H9 (cell line): ENCODE data around the gene C2orf81. TPM values are rescaled to one million over a fixed set of nuclear protein-coding genes. Genes with fewer than 3 reads are reported as not detected.

Experiments used
- DNase-seq: peaks from one replicate; pipeline ENCODE4 v3.0.0-alpha.2; 2017
- H2AFZ ChIP-seq: one replicate; pipeline ENCODE4 v1.6.1; 2013; ENCODE audit warnings: mild to moderate bottlenecking, low read length, control low read depth, moderate library complexity
- H2AK5ac ChIP-seq: 2 replicates; pipeline ENCODE4 v1.6.1; 2013; ENCODE audit warnings: low read length, control low read depth, mixed read lengths; ENCODE audit not compliant: insufficient read length
- H2BK120ac ChIP-seq: one replicate; pipeline ENCODE4 v1.6.1; 2013; ENCODE audit warnings: low read depth, mild to moderate bottlenecking, low read length, control low read depth, inconsistent platforms; ENCODE audit not compliant: poor library complexity, severe bottlenecking
- H2BK12ac ChIP-seq: 2 replicates; pipeline ENCODE4 v1.6.1; 2013; ENCODE audit warnings: low read length, control low read depth, mixed read lengths, low read depth; ENCODE audit not compliant: insufficient read length
- H2BK15ac ChIP-seq: 2 replicates; pipeline ENCODE4 v1.6.1; 2013; ENCODE audit warnings: low read depth, low read length, control low read depth
- H2BK20ac ChIP-seq: one replicate; pipeline ENCODE4 v1.6.1; 2013; ENCODE audit warnings: low read depth, mild to moderate bottlenecking, low read length, control low read depth, inconsistent platforms; ENCODE audit not compliant: poor library complexity, severe bottlenecking
- H2BK5ac ChIP-seq: 2 replicates; pipeline ENCODE4 v1.6.1; 2013; ENCODE audit warnings: low read length, control low read depth, mixed read lengths; ENCODE audit not compliant: insufficient read length
- H3K14ac ChIP-seq: 2 replicates; pipeline ENCODE4 v1.6.1; 2013; ENCODE audit warnings: low read length, control low read depth; ENCODE audit not compliant: insufficient read depth
- H3K18ac ChIP-seq: 2 replicates; pipeline ENCODE4 v1.6.1; 2013; ENCODE audit warnings: low read depth, mild to moderate bottlenecking, mixed read lengths, low read length, control low read depth; ENCODE audit not compliant: insufficient read length
- H3K23ac ChIP-seq: 2 replicates; pipeline ENCODE4 v1.6.1; 2013; ENCODE audit warnings: low read length, control low read depth, mixed read lengths, low read depth; ENCODE audit not compliant: insufficient read length
- H3K23me2 ChIP-seq: 2 replicates; pipeline ENCODE4 v1.6.1; 2013; ENCODE audit warnings: low read depth, mild to moderate bottlenecking, mixed read lengths, low read length, control low read depth; ENCODE audit not compliant: insufficient read length, poor library complexity, severe bottlenecking
- H3K27ac ChIP-seq: 2 replicates; pipeline ENCODE4 v1.5.1; 2013; ENCODE audit warnings: low read length, control low read depth, mixed read lengths, low read depth; ENCODE audit not compliant: insufficient read length
- H3K27me3 ChIP-seq: 2 replicates; pipeline ENCODE4 v1.6.1; 2013; ENCODE audit warnings: low read length, control low read depth, inconsistent platforms; ENCODE audit not compliant: insufficient read depth
- H3K4ac ChIP-seq: 2 replicates; pipeline ENCODE4 v1.6.1; 2013; ENCODE audit warnings: low read depth, mild to moderate bottlenecking, control low read depth, inconsistent platforms, low read length, moderate library complexity
- H3K4me1 ChIP-seq: 2 replicates; pipeline ENCODE4 v1.6.1; 2013; ENCODE audit warnings: low read length, control low read depth, inconsistent platforms; ENCODE audit not compliant: insufficient read depth
- H3K4me2 ChIP-seq: 2 replicates; pipeline ENCODE4 v1.6.1; 2013; ENCODE audit warnings: low read length, control low read depth, mixed read lengths; ENCODE audit not compliant: insufficient read length, insufficient read depth
- H3K56ac ChIP-seq: 2 replicates; pipeline ENCODE4 v1.6.1; 2013; ENCODE audit warnings: low read depth, mild to moderate bottlenecking, mixed read lengths, low read length, control low read depth; ENCODE audit not compliant: insufficient read length
- H3K79me1 ChIP-seq: 2 replicates; pipeline ENCODE4 v1.6.1; 2013; ENCODE audit warnings: low read depth, mild to moderate bottlenecking, moderate library complexity, low read length, control low read depth, inconsistent platforms; ENCODE audit not compliant: insufficient read depth, poor library complexity, severe bottlenecking
- H3K79me2 ChIP-seq: 2 replicates; pipeline ENCODE4 v1.6.1; 2013; ENCODE audit warnings: low read length, control low read depth, inconsistent platforms; ENCODE audit not compliant: insufficient read depth
- H3K9ac ChIP-seq: 2 replicates; pipeline ENCODE4 v1.6.1; 2013; ENCODE audit warnings: low read length, control low read depth, mixed read lengths; ENCODE audit not compliant: insufficient read length; ENCODE audit errors: extremely low read depth
- H3K9me3 ChIP-seq: one replicate; pipeline ENCODE4 v1.6.1; 2013; ENCODE audit warnings: low read depth, low read length, inconsistent platforms; ENCODE audit not compliant: control insufficient read depth
- H3T11ph ChIP-seq: one replicate; pipeline ENCODE4 v1.6.1; 2013; ENCODE audit warnings: mild to moderate bottlenecking, low read length, control low read depth, inconsistent platforms
- H4K20me1 ChIP-seq: one replicate; pipeline ENCODE4 v1.6.1; 2013; ENCODE audit not compliant: control insufficient read depth, insufficient read length, insufficient read depth
- H4K5ac ChIP-seq: 2 replicates; pipeline ENCODE4 v1.6.1; 2013; ENCODE audit warnings: low read depth, mild to moderate bottlenecking, mixed read lengths, low read length, control low read depth; ENCODE audit not compliant: insufficient read length
- H4K8ac ChIP-seq: replicated peaks from 2 replicates; pipeline ENCODE4 v1.6.1; 2013; ENCODE audit warnings: low read length, control low read depth, mixed read lengths, low read depth; ENCODE audit not compliant: insufficient read length
- H4K91ac ChIP-seq: 2 replicates; pipeline ENCODE4 v1.6.1; 2013; ENCODE audit warnings: low read depth, mild to moderate bottlenecking, moderate library complexity, mixed read lengths, low read length, control low read depth; ENCODE audit not compliant: insufficient read length
- H3K27ac Mint-ChIP-seq, 3 experiments: 2 replicates in 2 of 3; 3 replicates in 1 of 3; pipeline ENCODE4 v1.8.0; 2020 to 2021; ENCODE audit warnings: mixed read lengths in 3 of 3, mild to moderate bottlenecking in 1 of 3, moderate library complexity in 1 of 3
- H3K27me3 Mint-ChIP-seq: 2 replicates; pipeline ENCODE4 v1.8.0; 2021; ENCODE audit warnings: low read depth, mild to moderate bottlenecking, moderate library complexity, mixed read lengths
- H3K36me3 Mint-ChIP-seq, 3 experiments: 2 replicates in 2 of 3; 3 replicates in 1 of 3; pipeline ENCODE4 v1.8.0; 2020 to 2021; ENCODE audit warnings: low read depth in 3 of 3, mixed read lengths in 3 of 3; ENCODE audit not compliant: insufficient read depth in 1 of 3
- H3K4me1 Mint-ChIP-seq, 2 experiments: 2 replicates each; pipeline ENCODE4 v1.8.0; 2020; ENCODE audit warnings: mixed read lengths in 2 of 2
- H3K4me3 Mint-ChIP-seq, 2 experiments: 2 replicates in 1 of 2; 3 replicates in 1 of 2; pipeline ENCODE4 v1.8.0; 2020 to 2021; ENCODE audit warnings: mild to moderate bottlenecking in 2 of 2, mixed read lengths in 2 of 2, moderate library complexity in 1 of 2
- H3K9me3 Mint-ChIP-seq, 2 experiments: 2 replicates in 1 of 2; 3 replicates in 1 of 2; pipeline ENCODE4 v1.8.0; 2020; ENCODE audit warnings: mild to moderate bottlenecking in 2 of 2, mixed read lengths in 2 of 2, moderate library complexity in 1 of 2
- WGBS: extraction: QIAGEN DNeasy Blood & Tissue Kit; methylation state at CpG from one replicate; pipeline ENCODE4 v1.1.7; 2013; ENCODE audit warnings: missing lambda C conversion rate, low lambda C conversion rate, mixed read lengths; ENCODE audit not compliant: insufficient read length; ENCODE audit errors: extremely low coverage; 5-methylcytosine and 5-hydroxymethylcytosine counted together
- total RNA-seq: library from RNA; stranded (reverse); gene quantifications from 2 replicates; pipeline ENCODE4 v1.2.1, GENCODE V29; 2021
- TF ChIP-seq, protein P1 (sequence below): fragments of 200-600 bp; sonication (generic); conservative IDR thresholded peaks from 3 replicates; pipeline ENCODE4 v1.8.0; 2021; ENCODE audit warnings: antibody characterized with exemption, mild to moderate bottlenecking

C2orf81 gene
- total RNA-seq, 1 experiment from 2014 or later, result 3.5 TPM

DNA sequence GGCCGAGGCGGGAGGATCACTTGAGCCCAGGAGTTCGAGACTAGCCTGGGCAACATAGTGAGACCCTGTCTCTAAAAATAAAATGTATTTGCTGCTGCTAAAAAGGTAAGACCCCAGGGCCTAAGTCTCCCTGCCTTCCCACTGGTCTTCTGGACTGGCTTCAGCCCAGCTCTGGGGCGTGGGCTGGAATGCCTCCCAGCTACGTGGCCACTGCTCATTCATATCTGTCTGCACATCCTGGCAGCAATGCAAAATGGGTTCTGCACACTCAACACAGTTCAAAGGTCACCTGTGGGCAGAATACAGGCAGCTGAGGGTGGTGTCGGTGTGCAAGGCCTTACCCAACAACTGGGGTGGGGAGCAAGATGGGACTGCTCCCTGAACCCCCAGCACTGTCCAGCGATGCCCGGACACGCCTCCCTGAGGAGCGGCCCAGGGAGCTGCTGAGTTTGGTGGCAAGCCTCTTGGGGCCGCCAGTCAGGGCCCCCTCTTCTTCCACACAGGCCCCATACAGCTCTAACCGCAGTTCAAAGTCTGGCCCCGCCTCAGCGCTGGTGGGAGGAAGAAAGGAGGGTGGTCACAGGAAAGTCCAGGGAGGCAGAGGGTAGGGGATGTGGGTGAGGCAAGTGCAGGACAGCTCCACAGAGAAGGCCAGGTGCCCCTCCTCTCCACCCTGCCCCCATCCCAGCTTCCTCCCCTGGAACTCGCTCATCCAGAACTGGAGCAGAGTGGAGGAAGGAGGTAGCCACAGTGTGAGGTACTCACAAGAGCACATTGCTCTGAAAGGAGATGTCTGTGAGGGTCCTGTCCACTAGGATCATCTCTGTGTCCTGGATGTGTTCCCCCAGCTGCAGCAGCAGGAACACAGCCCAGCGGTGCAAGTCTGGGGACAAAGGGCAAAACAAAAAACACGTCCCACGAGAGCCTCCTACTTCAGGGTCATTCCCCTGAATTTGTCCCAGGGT is 8.3 kb upstream of the C2orf81 start:
- TF ChIP-seq, protein P1, sequence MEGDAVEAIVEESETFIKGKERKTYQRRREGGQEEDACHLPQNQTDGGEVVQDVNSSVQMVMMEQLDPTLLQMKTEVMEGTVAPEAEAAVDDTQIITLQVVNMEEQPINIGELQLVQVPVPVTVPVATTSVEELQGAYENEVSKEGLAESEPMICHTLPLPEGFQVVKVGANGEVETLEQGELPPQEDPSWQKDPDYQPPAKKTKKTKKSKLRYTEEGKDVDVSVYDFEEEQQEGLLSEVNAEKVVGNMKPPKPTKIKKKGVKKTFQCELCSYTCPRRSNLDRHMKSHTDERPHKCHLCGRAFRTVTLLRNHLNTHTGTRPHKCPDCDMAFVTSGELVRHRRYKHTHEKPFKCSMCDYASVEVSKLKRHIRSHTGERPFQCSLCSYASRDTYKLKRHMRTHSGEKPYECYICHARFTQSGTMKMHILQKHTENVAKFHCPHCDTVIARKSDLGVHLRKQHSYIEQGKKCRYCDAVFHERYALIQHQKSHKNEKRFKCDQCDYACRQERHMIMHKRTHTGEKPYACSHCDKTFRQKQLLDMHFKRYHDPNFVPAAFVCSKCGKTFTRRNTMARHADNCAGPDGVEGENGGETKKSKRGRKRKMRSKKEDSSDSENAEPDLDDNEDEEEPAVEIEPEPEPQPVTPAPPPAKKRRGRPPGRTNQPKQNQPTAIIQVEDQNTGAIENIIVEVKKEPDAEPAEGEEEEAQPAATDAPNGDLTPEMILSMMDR, result no peak
- Mint-ChIP-seq H3K4me1 (peaks cover 0 to 3% of the 10 kb centered on the region in 2 experiments; a peak in 1 of 4 replicates), H3K36me3 (peaks cover 42 to 91% (median 79%) of the 10 kb centered on the region in 3 experiments), H3K9me3 (no peaks in the 10 kb centered on the region; a peak in 1 of 5 replicates), H3K4me3 (no peak overlapping the region), H3K27ac (no peak overlapping the region; a peak in 1 of 7 replicates), H3K27me3 (no peaks in the 10 kb centered on the region; the same call in 1 of the 2 replicates)
- no peak overlapping the region for H3K4me2 ChIP-seq
- no peak overlapping the region for H4K91ac ChIP-seq
- no peak overlapping the region for H2BK120ac ChIP-seq
- no peak overlapping the region for H3K4ac ChIP-seq
- no peak overlapping the region for H3K56ac ChIP-seq
- H2BK20ac ChIP-seq, result no peak overlapping the region
- no peak overlapping the region for H4K8ac ChIP-seq
- H3K9me3 ChIP-seq, result no peaks in the 10 kb centered on the region
- no peaks in the 10 kb centered on the region for H3K27me3 ChIP-seq
- H3K4me1 ChIP-seq, result no peaks in the 10 kb centered on the region
- no peak overlapping the region for H2BK15ac ChIP-seq
- no peak overlapping the region for H3K9ac ChIP-seq
- no peak for DNase-seq
- no peak overlapping the region for H2BK5ac ChIP-seq
- H3K23me2 ChIP-seq, result no peaks in the 10 kb centered on the region
- no peaks in the 10 kb centered on the region for H3K79me1 ChIP-seq
- WGBS, result no CpG with 5 or more reads among the region's 18 CpGs
- no peak overlapping the region for H3K23ac ChIP-seq
- no peak overlapping the region for H2AK5ac ChIP-seq
- H3K27ac ChIP-seq, result no peak overlapping the region
- no peak overlapping the region for H2BK12ac ChIP-seq
- H3K18ac ChIP-seq, result no peak overlapping the region
- H4K5ac ChIP-seq, result no peak overlapping the region
- no peak overlapping the region for H3T11ph ChIP-seq
- no peak overlapping the region; the same call in 1 of the 2 replicates for H3K14ac ChIP-seq
- no peaks in the 10 kb centered on the region for H4K20me1 ChIP-seq
- H2AFZ ChIP-seq, result no peak overlapping the region
- H3K79me2 ChIP-seq, result no peaks in the 10 kb centered on the region
